Cerebellar nuclear complex (tissue), 1 donor: Measurements from ENCODE around the gene KBTBD12.
A peak's percentile ranks its signal among the peaks of the same experiment; 100 is the strongest.

Experiments used
- DNase-seq, 2 experiments: peaks; one replicate each; lab custom pipeline; 2025; lab: John Stamatoyannopoulos, UW

The KBTBD12 gene

DNA sequence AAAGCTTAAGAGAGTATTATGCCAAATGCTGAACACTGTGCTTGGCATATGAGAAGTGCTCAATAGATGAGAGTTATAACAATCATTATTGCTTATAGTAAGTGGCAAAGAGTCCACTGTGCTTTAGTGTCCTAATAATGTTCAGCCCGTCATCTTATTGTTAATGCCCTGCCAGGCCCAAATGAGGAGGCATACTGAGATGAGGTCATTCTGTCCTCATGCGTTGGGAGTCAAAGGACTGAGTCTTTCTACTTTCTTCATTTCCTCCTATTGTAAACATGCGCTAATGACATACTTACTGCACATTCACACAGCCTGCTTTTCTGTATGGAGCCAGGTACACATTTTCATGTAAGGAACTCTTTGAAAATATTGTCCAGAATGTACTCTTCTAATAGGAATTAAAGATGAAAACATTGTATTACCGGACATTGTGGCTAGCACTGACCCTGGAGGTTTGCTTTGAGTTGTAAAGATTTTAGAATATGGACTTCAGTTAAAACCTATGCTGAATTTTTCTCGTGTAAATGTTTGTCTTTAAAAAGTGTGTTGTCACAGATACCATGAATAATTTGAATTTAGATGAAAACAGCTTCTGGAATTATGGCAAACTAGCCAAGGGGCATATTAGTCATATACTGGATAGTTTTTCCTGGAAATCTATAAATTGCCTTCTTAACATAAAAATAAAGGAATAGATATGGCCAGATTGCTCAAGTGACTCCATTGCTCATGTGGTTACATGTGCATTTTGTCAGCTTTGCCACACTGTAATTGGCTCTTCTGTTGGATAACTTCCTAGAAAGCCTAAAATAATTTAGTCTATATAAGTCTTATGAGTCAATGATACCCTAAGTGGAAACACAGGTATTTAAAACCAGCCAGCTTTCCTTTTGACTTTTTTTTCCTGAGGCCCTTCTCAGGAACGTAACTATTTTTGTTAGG is 38.3 kb downstream of the KBTBD12 start:
- DNase-seq = no peak

- no peak for DNase-seq
These were observed 39.6 kb downstream of the KBTBD12 start for GRCh38 chr3:127954640-127955039.

- DNase-seq = no peak
These were observed 40.7 kb downstream of the KBTBD12 start for GRCh38 chr3:127955728-127956127.

GRCh38 chr3:127959041-127959440 is 44.0 kb downstream of the KBTBD12 start:
- DNase-seq = no peak

GRCh38 chr3:127959873-127960272 is 44.8 kb downstream of the KBTBD12 start:
- no peak for DNase-seq

DNA sequence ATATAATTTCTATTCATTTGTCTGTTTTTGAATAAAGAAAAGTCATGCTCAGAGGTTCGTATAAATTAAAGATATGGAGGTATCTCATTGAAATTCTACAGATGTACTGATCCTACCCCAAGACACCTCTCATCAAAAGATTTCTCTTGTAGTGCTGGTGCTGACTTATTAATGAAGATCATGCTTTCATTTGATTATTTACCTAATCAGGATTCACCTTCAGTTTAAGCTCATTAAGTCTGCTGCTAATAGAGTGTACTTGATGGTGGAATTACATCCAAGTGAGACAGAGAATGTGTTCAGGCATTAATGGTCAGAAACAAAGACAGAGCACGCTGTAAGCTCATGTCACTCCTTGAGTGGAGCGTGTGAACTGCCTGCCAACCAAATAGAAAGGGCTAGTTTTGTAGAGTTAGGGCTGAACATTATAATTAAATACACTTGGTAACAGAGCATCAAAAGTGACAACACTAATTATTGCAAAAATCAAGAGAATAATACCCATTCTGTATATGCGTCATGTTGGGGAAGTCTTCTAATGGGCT is 45.5 kb downstream of the KBTBD12 start:
- DNase-seq = no peak

GRCh38 chr3:127961124-127961523 is 46.1 kb downstream of the KBTBD12 start:
- no peak for DNase-seq

- DNase-seq = no peak
These were observed 46.9 kb downstream of the KBTBD12 start for GRCh38 chr3:127961963-127962362.

- no peak for DNase-seq
These were observed 47.9 kb downstream of the KBTBD12 start for GRCh38 chr3:127962937-127963336.

DNA sequence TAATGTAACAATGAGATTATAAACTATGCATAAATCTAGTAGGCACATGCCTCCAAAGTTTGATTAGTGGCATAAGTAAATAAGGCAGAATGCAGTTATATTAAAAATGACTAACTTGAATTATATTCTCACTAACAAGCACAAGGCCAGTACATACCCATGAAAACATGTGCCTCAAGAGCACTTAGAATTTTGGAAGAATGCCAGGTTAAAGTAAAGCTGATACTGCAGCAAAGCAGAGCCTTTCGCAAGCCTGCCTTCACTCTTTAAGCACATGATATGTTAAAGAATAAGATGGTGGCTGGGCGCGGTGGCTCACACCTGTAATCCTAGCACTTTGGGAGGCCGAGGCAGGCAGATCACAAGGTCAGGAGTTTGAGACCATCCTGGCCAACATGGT is 49.0 kb downstream of the KBTBD12 start:
- no peak for DNase-seq

- DNase-seq = no peak
These were observed 49.8 kb downstream of the KBTBD12 start for GRCh38 chr3:127964816-127965215.

- DNase-seq = no peak
These were observed 52.3 kb downstream of the KBTBD12 start for GRCh38 chr3:127967316-127967715.

GRCh38 chr3:127970966-127971592 is 56.0 kb downstream of the KBTBD12 start:
- DNase-seq = peak in 1 of 2 experiments; percentile 29

DNA sequence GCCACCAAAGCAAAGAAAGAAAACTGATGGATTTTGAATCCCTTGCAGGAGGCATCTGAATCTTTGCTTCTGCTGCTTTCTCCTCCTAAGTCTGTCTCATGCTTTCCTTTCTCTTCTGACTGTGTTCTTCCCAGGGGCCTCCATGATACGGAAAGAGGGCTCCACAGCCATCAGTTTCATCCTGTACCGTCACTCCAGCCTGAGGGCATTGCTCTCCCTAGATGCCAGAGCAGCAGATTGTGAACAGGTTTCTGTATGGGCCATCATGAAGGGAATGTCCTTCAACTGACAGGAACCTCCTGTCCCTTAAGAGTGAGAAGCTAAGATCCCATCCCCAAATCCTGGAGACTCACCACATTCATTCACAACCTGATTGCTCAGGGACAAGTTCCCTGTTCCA is 59.2 kb downstream of the KBTBD12 start:
- DNase-seq = no peak

GRCh38 chr3:127975153-127976029 is 60.4 kb downstream of the KBTBD12 start:
- DNase-seq = no peak

DNA sequence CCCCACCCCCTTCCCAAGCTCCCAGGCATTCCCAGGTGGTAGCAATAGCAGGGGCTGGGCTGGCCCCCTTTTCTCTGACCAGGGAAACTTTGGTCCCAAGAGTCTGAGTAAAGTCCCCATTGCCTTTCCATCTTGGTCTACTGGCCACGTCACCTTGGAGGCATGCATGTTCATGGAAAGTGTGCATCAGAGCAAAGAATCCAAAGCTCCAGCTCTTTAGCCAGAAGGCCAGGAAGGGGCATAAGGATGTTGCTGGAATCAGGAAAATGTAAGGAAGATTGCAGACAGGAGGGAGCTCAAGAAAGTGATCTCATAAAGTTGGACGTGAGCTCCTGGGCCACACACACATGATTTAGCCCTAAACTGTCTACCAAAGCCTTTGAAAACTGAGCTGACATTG is 63.6 kb downstream of the KBTBD12 start:
- no peak for DNase-seq

DNA sequence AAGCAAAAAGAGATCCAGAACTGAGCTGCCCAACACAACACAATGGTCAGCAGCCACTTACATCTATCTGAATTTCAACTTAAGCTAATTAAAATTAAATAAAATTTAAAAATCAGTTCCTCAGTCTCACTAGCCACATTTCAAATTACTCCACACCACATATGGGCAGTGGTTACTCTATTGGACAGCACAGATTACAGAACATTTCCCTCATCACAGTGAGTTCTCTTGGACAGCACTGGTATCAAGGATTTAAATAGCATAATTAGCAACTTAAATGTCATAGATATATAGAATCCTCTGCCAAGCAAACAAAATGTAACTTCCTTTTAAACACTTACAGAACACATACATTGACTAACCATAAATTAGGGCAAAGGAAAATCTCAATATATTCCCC is 64.4 kb downstream of the KBTBD12 start:
- no peak for DNase-seq

- DNase-seq = no peak
These were observed 66.1 kb downstream of the KBTBD12 start for GRCh38 chr3:127981097-127981496.

DNA sequence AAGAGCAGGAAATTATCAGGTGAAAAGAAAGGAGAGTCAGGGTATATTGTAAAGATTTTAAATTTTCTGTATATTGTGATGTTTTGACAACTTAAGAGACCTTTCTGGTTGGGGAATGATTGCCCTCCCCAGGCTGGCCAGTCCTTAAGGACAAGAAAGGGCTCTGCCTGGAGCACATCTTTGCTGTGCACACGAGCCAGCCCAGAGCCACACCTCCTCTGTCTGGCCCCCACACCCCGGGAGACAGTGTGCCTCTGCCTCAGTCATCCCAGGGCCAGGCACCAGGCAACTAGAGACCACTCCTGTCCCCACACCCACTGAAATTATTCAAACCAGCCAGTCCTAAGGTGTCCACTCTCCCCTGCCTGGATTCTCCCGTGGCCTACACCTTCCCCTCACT is 67.1 kb downstream of the KBTBD12 start:
- DNase-seq = no peak

DNA sequence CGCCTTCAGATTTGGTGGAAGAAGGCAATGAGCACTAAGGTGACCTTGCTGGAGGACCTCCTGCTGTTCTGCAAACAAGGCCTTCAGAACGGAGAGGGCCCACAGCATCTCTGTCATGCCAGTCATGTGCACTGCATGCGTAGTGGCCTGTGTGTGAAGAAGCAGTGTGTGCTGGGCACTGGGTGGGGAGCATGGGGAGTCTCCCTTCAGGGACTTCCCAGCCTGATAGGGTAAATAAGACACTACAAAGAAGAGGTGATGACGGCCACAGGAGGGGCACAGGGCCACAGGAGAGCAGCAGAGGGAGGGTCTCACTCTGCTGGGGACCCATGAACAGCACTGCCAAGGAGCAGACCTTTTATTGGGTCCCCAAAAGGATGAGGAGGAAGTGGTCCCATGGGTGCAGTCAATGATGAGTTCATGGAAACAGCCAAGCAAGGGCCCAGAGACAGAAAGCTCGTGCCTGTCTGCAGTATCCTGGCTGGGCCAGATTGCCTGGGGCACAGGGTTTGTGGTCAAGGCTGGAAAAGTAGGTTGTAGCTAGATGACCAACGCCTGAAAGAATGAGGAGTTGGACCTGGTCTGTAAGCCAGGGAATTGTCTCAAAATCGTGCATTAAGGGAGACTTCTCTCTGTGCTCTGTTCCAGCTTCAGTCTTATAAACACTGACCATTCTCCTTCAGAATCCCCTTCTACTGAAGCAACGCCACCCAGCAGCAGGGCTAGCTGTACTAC is 69.4 kb downstream of the KBTBD12 start:
- DNase-seq = no peak

GRCh38 chr3:127985216-127985615 is 70.2 kb downstream of the KBTBD12 start:
- DNase-seq = no peak
